Osteoblast (primary cell): ENCODE data around the gene CTBP2. TPM values are rescaled to one million over a fixed set of nuclear protein-coding genes. Genes with fewer than 3 reads are reported as not detected.

Experiments
- DNase-seq: peaks from one replicate; pipeline ENCODE4 v3.0.0; 2011; ENCODE audit warnings: low spot score, mixed read lengths; ENCODE audit not compliant: insufficient read length; ENCODE audit errors: missing footprints
- H2AFZ ChIP-seq: 2 replicates; pipeline ENCODE4 v1.6.0; 2011; ENCODE audit warnings: mild to moderate bottlenecking, low read length
- H3K27ac ChIP-seq: 2 replicates; pipeline ENCODE4 v1.5.1; 2011; ENCODE audit warnings: mild to moderate bottlenecking, low read depth, low read length, moderate library complexity
- H3K27me3 ChIP-seq: 2 replicates; pipeline ENCODE4 v1.6.0; 2012; ENCODE audit warnings: mild to moderate bottlenecking, control low read depth, inconsistent platforms, low read length, moderate library complexity; ENCODE audit not compliant: insufficient read depth
- H3K36me3 ChIP-seq: 2 replicates; pipeline ENCODE4 v1.5.1; 2011; ENCODE audit warnings: mild to moderate bottlenecking, low read length, control low read depth, moderate library complexity; ENCODE audit not compliant: insufficient read depth
- H3K4me1 ChIP-seq: 2 replicates; pipeline ENCODE4 v1.5.1; 2011; ENCODE audit warnings: mild to moderate bottlenecking, low read length, control low read depth, moderate library complexity; ENCODE audit not compliant: insufficient read depth
- H3K4me2 ChIP-seq: 2 replicates; pipeline ENCODE4 v1.6.0; 2011; ENCODE audit warnings: mild to moderate bottlenecking, low read length; ENCODE audit not compliant: insufficient read depth
- H3K4me3 ChIP-seq: fragments of 200-600 bp; sonication (generic); 3 replicates; pipeline ENCODE4 v1.5.1; 2012; ENCODE audit warnings: mild to moderate bottlenecking, low read length, inconsistent platforms; ENCODE audit not compliant: insufficient read depth
- H3K79me2 ChIP-seq: 2 replicates; pipeline ENCODE4 v1.6.0; 2012; ENCODE audit warnings: mild to moderate bottlenecking, low read length, control low read depth, inconsistent platforms; ENCODE audit not compliant: insufficient read depth
- H3K9me3 ChIP-seq: 2 replicates; pipeline ENCODE4 v1.5.1; 2011; ENCODE audit warnings: low read depth, low read length, control low read depth
- H4K20me1 ChIP-seq: 2 replicates; pipeline ENCODE4 v1.6.0; 2012; ENCODE audit warnings: mild to moderate bottlenecking, low read length, control low read depth; ENCODE audit not compliant: insufficient read depth
- total RNA-seq: library from RNA; depleted of rRNA; stranded (reverse); fragments of >200 nt; gene quantifications from 2 replicates; pipeline ENCODE4 v1.2.3, GENCODE V29; 2012
- TF ChIP-seq, protein P1 (sequence below): IDR thresholded peaks from 2 replicates; pipeline ENCODE4 v1.5.1; 2011; ENCODE audit warnings: mild to moderate bottlenecking, low read depth, low read length, moderate library complexity; ENCODE audit errors: extremely low read depth

CTBP2 gene
- total RNA-seq, 1 donor: 65.9 TPM

DNA sequence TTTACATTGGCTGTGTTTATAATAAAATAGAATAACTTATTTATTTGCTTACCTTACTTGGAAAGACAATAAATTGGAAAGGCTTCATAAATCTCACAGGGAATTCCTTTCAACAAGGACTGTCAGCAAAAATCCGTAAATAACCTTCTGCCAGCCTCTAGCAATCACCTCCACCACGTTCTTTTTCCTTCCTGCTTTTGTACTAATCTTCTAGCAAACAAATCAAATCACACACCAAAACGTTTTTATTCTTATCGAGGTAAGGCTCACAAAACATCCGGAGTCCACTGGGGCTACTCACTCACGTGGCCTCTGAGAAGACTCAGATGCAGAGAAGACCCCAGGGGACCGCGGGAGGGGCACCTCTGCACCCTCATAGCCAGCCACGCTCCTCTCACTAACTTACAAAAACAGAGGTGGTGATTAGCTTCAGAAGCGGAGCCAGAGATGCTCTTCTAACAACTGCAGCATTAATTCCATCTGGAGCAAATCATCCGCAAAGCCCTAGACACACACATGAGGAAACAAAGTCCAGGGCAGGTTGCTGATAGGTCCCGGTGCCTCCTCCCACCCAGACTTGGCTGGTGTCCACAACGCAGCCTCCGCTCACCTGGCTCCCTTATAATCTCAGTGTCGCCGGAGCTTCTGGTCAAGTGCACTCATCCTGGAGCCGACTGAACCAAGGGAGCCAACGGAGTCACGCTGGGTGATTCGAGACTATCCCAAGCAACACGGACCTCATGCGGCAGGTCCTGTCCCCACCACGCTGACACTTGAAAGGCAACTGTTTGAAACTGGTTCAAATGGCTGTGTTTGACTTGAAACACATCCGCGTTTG is 22.5 kb downstream of the CTBP2 start:
- peaks cover 66% of the 10 kb centered on the region for H4K20me1 ChIP-seq

DNA sequence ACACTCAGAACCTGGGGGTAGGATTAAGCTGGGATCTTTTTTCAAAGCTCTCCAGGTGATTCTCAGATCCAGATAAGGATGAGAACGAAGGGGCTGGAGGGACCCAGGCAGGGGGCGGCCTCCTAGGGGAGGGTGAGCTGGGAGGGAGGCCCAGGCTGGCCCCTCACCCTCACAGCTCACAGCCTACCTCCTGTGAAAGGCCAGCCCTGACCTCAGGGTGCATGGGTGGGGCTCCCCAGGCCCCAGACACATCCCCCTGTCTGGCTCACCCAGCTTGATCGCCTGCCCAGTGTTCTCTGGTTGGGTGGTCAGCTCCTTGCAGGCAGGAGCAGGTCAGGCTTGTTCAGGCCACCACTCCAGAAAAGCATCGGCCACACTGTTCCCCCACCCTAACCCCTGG is 24.3 kb downstream of the CTBP2 start:
- no peak overlapping the region for H3K4me3 ChIP-seq
- H3K79me2 ChIP-seq: peaks cover 99% of the 10 kb centered on the region
- H4K20me1 ChIP-seq: peaks cover 58% of the 10 kb centered on the region
- peaks cover 15% of the 10 kb centered on the region for H3K36me3 ChIP-seq
- no peak overlapping the region for H3K4me2 ChIP-seq
- DNase-seq: no peak
- no peak overlapping the region for H3K27ac ChIP-seq
- H2AFZ ChIP-seq: no peak overlapping the region
- H3K27me3 ChIP-seq: no peaks in the 10 kb centered on the region
- TF ChIP-seq, protein P1, sequence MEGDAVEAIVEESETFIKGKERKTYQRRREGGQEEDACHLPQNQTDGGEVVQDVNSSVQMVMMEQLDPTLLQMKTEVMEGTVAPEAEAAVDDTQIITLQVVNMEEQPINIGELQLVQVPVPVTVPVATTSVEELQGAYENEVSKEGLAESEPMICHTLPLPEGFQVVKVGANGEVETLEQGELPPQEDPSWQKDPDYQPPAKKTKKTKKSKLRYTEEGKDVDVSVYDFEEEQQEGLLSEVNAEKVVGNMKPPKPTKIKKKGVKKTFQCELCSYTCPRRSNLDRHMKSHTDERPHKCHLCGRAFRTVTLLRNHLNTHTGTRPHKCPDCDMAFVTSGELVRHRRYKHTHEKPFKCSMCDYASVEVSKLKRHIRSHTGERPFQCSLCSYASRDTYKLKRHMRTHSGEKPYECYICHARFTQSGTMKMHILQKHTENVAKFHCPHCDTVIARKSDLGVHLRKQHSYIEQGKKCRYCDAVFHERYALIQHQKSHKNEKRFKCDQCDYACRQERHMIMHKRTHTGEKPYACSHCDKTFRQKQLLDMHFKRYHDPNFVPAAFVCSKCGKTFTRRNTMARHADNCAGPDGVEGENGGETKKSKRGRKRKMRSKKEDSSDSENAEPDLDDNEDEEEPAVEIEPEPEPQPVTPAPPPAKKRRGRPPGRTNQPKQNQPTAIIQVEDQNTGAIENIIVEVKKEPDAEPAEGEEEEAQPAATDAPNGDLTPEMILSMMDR: no peak
- H3K4me1 ChIP-seq: no peaks in the 10 kb centered on the region
- no peaks in the 10 kb centered on the region for H3K9me3 ChIP-seq

More for the DNA sequence above, 22.5 kb downstream of the CTBP2 start:
- peaks cover 6% of the 10 kb centered on the region for H3K36me3 ChIP-seq
- H3K4me1 ChIP-seq: no peaks in the 10 kb centered on the region
- no peak overlapping the region for H3K4me3 ChIP-seq
- DNase-seq: no peak
- no peaks in the 10 kb centered on the region for H3K27me3 ChIP-seq
- no peak overlapping the region for H3K27ac ChIP-seq
- TF ChIP-seq, protein P1: no peak
- no peak overlapping the region for H2AFZ ChIP-seq
- H3K79me2 ChIP-seq: peaks cover 99% of the 10 kb centered on the region
- no peak overlapping the region for H3K4me2 ChIP-seq
- H3K9me3 ChIP-seq: no peaks in the 10 kb centered on the region

DNA sequence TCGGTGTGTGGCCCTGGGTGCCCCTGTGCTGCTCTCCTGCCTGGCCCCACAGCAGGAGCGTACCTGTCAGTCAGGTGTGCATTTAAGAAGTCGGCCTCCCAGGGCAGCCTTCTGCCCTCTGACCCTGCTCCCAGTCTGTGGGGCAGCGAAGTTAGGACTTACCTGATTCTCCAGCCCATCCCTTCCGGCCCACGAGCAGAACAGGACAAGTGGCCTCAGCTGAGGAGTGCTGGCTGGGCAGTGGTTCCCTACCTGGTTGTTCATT is 24.7 kb downstream of the CTBP2 start:
- no peak for DNase-seq
- TF ChIP-seq, protein P1: no peak
- Histone ChIP-seq H3K27ac (no peak overlapping the region), H3K4me1 (no peaks in the 10 kb centered on the region), H3K4me3 (no peak overlapping the region), H3K27me3 (no peaks in the 10 kb centered on the region), H4K20me1 (peaks cover 57% of the 10 kb centered on the region), H3K36me3 (peaks cover 15% of the 10 kb centered on the region), H2AFZ (no peak overlapping the region), H3K9me3 (no peaks in the 10 kb centered on the region), H3K4me2 (no peak overlapping the region), H3K79me2 (peaks cover 99% of the 10 kb centered on the region)

DNA sequence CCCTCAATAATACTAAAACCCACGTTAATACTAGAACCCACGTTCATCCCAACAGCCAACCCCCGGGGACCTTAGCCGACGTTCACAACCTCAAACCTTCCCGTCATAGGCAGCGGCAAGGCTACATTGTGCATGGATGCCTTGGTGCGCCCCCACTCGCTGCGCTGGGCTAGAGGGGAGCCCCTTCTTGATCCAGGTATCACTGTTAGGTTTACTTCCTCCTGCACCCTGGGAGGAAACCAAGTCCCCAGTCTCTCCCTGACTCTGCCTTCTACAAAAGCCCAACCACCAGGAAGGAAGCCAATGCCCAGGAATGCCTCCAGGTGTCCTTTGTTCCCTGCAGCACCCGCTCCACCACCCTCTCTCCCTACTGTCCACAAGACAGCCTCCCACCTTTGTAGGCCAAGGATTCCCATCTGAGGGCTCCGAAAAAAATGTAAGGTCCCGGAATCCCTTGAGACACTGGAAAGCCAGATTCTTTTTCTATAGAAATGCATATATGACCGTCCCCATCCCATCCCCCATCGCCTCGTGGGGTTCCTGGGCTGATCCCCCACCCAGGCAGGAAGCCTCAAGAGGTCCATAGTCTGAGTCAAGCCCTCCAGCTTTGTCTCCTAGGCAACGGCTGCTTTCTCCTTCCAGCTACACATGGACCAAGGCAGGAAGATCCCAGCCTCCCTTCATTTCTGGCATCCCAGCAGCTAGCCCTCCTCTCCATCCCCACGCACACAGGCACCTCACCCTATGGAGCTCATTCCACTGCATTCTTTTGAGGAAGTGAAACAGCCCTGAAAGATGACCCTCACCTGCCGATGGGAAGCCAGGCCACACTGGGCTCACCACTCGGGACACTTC is 25.2 kb downstream of the CTBP2 start:
- Histone ChIP-seq H3K4me3 (no peak overlapping the region), H3K9me3 (no peaks in the 10 kb centered on the region), H3K4me1 (no peaks in the 10 kb centered on the region), H3K27me3 (no peaks in the 10 kb centered on the region), H3K4me2 (no peak overlapping the region), H3K27ac (no peak overlapping the region), H3K79me2 (peaks cover 99% of the 10 kb centered on the region), H2AFZ (no peak overlapping the region), H3K36me3 (peaks cover 20% of the 10 kb centered on the region), H4K20me1 (peaks cover 60% of the 10 kb centered on the region)
- no peak for DNase-seq
- TF ChIP-seq, protein P1: no peak
